Measurements from ENCODE around the gene AMBRA1. TPM values are rescaled to one million over a fixed set of nuclear protein-coding genes. Genes with fewer than 3 reads are reported as not detected.

AMBRA1 gene
- total and polyA plus RNA-seq, 11 donors: 5.6 to 23.5 (median 16.2) TPM

DNA sequence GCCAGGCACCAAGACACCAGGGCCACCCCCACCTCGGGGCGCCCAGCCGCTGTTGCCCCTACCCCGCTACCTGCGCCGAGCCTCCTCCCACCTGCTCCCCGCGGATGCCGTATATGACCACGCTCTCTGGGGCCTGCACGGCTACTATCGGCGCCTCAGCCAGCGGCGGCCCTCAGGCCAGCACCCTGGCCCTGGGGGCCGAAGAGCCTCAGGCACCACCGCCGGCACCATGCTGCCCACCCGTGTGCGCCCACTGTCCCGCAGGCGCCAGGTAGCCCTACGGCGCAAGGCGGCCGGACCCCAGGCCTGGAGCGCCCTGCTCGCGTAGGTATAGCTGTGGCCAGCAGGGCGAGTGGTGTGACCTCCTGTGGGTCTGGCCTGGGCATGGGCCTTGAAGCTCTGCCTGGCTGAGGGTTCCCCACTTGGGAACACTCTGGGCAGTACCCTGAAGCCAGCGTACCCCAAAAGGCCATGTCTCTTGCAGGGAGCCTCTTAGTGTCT is 227.1 kb downstream of the AMBRA1 start:
- H3K4me1 ChIP-seq: peaks cover 12 to 61% (median 49%) of the 10 kb centered on the region in 12 donors
- no peaks in the 10 kb centered on the region for H3K9me3 ChIP-seq
- 92 to 95% (median 93%) methylated on average over 21 to 31 of the region's 31 CpGs for WGBS, 4 donors
- TF ChIP-seq, protein P1, sequence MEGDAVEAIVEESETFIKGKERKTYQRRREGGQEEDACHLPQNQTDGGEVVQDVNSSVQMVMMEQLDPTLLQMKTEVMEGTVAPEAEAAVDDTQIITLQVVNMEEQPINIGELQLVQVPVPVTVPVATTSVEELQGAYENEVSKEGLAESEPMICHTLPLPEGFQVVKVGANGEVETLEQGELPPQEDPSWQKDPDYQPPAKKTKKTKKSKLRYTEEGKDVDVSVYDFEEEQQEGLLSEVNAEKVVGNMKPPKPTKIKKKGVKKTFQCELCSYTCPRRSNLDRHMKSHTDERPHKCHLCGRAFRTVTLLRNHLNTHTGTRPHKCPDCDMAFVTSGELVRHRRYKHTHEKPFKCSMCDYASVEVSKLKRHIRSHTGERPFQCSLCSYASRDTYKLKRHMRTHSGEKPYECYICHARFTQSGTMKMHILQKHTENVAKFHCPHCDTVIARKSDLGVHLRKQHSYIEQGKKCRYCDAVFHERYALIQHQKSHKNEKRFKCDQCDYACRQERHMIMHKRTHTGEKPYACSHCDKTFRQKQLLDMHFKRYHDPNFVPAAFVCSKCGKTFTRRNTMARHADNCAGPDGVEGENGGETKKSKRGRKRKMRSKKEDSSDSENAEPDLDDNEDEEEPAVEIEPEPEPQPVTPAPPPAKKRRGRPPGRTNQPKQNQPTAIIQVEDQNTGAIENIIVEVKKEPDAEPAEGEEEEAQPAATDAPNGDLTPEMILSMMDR (IDR thresholded peaks at IDR 0.05): no peak
- peak overlapping the region in 4 of 12 donors; percentile 0 to 46 (median 30) for H3K27ac ChIP-seq
- H3K4me3 ChIP-seq: no peak overlapping the region
- peaks cover 0 to 72% (median 37%) of the 10 kb centered on the region in 9 donors for H3K36me3 ChIP-seq
- intact Hi-C loops (cut with DNase I): loop anchor here in 3 of 10 donors (2.0 to 5.0 kb wide), 3 partner anchors 14 to 129 kb away; no protein-coding TSS in a partner anchor
- ATAC-seq (no peak), DNase-seq (no peak)
- H3K27me3 ChIP-seq: no peaks in the 10 kb centered on the region

DNA sequence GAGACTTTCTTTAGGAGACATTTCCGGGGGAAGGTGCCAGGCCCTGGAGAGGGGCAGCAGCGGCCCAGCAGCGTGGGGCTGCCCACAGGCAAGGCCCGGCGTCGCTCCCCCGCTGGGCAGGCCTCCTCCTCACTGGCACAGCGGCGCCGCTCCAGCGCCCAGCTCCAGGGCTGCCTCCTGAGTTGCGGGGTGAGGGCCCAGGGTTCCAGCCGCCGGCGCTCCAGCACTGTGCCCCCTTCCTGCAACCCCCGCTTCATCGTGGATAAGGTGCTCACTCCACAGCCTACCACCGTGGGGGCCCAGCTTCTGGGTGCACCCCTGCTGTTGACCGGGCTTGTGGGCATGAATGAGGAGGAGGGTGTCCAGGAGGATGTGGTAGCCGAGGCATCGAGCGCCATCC is 227.6 kb downstream of the AMBRA1 start:
- peak overlapping the region in 1 of 12 donors; percentile 93 for H3K27ac ChIP-seq
- H3K9me3 ChIP-seq: no peaks in the 10 kb centered on the region
- intact Hi-C loops (cut with DNase I): loop anchor here in 3 of 10 donors (2.0 to 5.0 kb wide), 3 partner anchors 13 to 129 kb away; no protein-coding TSS in a partner anchor
- TF ChIP-seq, protein P1 (IDR thresholded peaks at IDR 0.05): no peak
- TF ChIP-seq POLR2A (IDR thresholded peaks at IDR 0.05): no peak
- no peak overlapping the region for H3K4me3 ChIP-seq
- no peaks in the 10 kb centered on the region for H3K27me3 ChIP-seq
- ATAC-seq (no peak), DNase-seq (no peak)
- H3K4me1 ChIP-seq: peaks cover 12 to 66% (median 53%) of the 10 kb centered on the region in 12 donors
- H3K36me3 ChIP-seq: peaks cover 0 to 68% (median 33%) of the 10 kb centered on the region in 9 donors
- WGBS, 4 donors: 91 to 93% (median 92%) methylated on average over 13 to 22 of the region's 22 CpGs

DNA sequence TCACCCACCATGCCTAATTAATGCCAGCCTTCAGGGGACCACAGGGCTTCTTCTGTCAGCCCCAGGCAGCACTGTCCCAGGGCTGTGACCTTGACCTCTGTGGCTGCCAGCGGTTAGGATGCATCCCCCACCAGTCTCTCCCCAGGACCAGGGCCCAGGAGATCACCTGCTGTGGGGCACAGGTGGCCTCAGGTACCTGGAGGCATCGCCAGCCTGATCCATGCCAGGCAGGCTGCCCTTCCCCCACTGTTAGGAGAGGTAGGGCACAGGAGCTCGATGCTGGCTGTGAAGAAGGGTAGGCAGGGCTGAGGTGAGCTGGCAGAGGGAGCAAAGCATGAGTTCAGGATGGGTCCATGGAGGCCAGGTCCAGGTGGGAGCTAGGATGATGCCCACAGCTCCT is 229.0 kb downstream of the AMBRA1 start:
- Histone ChIP-seq H3K4me1 (peaks cover 15 to 76% (median 61%) of the 10 kb centered on the region in 12 donors), H3K27ac (peak overlapping the region in 6 of 12 donors; percentile 13 to 96 (median 90)), H3K36me3 (peaks cover 0 to 53% (median 19%) of the 10 kb centered on the region in 9 donors), H3K4me3 (no peak overlapping the region), H3K9me3 (no peaks in the 10 kb centered on the region), H3K27me3 (no peaks in the 10 kb centered on the region)
- no peak for DNase-seq
- intact Hi-C loops (cut with DNase I): loop anchor here in 4 of 10 donors (2.0 to 5.0 kb wide), 4 partner anchors 14 to 127 kb away; no protein-coding TSS in a partner anchor
- WGBS, 4 donors: 73 to 78% (median 75%) methylated on average over 3 of the region's 3 CpGs; no CpG with 5 or more reads in 1 of the 4 donors
- ATAC-seq: no peak
- TF ChIP-seq POLR2A (IDR thresholded peaks at IDR 0.05): no peak
- TF ChIP-seq, protein P1 (IDR thresholded peaks at IDR 0.05): no peak

DNA sequence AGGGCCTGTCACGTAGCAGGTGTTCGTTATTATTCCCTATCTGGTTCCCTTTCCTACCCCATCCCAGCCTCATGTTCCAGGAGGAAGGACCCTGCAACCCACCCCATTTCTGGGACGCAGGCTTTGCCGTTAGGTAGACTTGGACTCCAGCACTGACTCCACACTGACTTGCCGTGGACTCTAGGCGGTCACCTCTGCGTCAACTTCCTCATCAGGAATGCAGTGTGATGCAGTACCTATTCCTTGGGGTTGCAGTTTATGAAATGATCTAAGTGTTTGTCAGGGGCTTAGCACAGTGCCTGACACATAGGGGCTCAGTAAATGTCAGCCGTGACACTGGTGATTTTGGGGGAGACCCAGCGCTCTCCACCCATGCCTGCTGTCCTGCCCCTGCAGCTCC is 229.8 kb downstream of the AMBRA1 start:
- DNase-seq: no peak
- Histone ChIP-seq H3K4me1 (peaks cover 15 to 74% (median 61%) of the 10 kb centered on the region in 12 donors), H3K27me3 (no peaks in the 10 kb centered on the region), H3K4me3 (peak overlapping the region in 2 of 12 donors; percentile 51 to 62), H3K27ac (peak overlapping the region in 11 of 12 donors; percentile 86 to 97 (median 94)), H3K9me3 (no peaks in the 10 kb centered on the region), H3K36me3 (peaks cover 0 to 46% (median 14%) of the 10 kb centered on the region in 9 donors)
- intact Hi-C loops (cut with DNase I): loop anchor here in 2 of 10 donors (2.0 kb wide), 2 partner anchors 13 to 15 kb away; no protein-coding TSS in a partner anchor
- ATAC-seq: no peak
- WGBS, 4 donors: 78 to 87% (median 82%) methylated on average over 5 to 9 of the region's 9 CpGs
- TF ChIP-seq, protein P1 (IDR thresholded peaks at IDR 0.05): no peak
- no peak for TF ChIP-seq POLR2A (IDR thresholded peaks at IDR 0.05)
